ENCODE data around the gene TBC1D5.
"Not testable (repeated sequence)": the region's sequence is repeated elsewhere in the genome, so short reads cannot be mapped to it uniquely, and the experiment has no call there.

Gene TBC1D5

GRCh38 chr3:17546500-17547255 is 195.8 kb downstream of the TBC1D5 start:
- DNase-seq (ENCODE audit: insufficient read length, low spot score), result no peak
- TF ChIP-seq PAX5 (IDR thresholded peaks at IDR 0.05; ENCODE audit: insufficient read depth, low read length, severe bottlenecking), result no peak
- no peak for TF ChIP-seq POLR2A (IDR thresholded peaks at IDR 0.05; ENCODE audit: low read depth, low read length)
- no peak for TF ChIP-seq POLR2AphosphoS5 (IDR thresholded peaks at IDR 0.05; ENCODE audit: low read depth, low read length)
- no peak for TF ChIP-seq POU2F2 (IDR thresholded peaks at IDR 0.05; ENCODE audit: low read depth, low read length)
- no peak for TF ChIP-seq TAF1 (IDR thresholded peaks at IDR 0.05; ENCODE audit: low read depth, low read length)
- no peak for TF ChIP-seq SPI1 (IDR thresholded peaks at IDR 0.05; ENCODE audit: low read depth, low read length)
- no peak for FAIRE-seq

DNA sequence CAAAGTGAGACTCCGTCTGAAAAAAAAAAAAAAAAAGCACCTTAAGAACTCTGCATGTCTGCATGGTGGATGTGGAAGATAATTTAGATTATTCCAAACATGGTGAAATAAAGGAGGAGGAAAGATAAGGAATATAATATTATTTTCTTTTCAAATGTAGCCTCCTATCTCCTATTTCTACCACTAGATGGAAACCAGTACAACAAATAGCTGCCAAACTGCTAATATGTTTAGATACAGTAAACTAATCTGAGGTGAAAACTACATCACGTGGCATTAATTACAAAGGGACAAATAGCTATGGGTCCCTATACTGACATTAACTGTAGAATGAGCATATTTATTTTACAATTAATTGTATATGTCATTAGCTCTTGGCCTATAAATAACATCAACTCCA is 197.8 kb downstream of the TBC1D5 start:
- DNase-seq (ENCODE audit: insufficient read length, low spot score) (no peak), FAIRE-seq (no peak)
- TF ChIP-seq POU2F2 (IDR thresholded peaks at IDR 0.05; ENCODE audit: low read depth, low read length), result no peak
- no peak for TF ChIP-seq SPI1 (IDR thresholded peaks at IDR 0.05; ENCODE audit: low read depth, low read length)
- TF ChIP-seq PAX5 (IDR thresholded peaks at IDR 0.05; ENCODE audit: insufficient read depth, low read length, severe bottlenecking), result no peak
- no peak for TF ChIP-seq POLR2AphosphoS5 (IDR thresholded peaks at IDR 0.05; ENCODE audit: low read depth, low read length)
- TF ChIP-seq TAF1 (IDR thresholded peaks at IDR 0.05; ENCODE audit: low read depth, low read length), result no peak
- TF ChIP-seq POLR2A (IDR thresholded peaks at IDR 0.05; ENCODE audit: low read depth, low read length), result no peak

DNA sequence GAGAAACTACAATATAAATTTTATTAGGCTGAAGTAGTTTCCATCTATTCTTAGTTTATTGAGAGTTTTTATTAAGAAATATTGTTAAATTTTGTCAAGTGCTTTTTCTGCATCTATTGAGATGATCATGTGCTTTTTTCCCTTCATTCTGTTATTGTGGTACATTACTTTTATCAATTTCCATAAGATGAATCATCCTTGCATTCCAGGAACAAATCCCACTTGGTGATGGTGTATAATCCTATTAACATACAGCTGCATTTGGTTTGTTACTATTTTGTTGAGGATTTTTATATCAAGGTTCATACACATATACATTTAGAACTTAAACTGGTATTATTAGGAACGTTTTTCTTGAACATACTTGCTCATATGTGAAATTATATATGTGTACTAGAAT is 199.8 kb downstream of the TBC1D5 start:
- DNase-seq (ENCODE audit: insufficient read length, low spot score) (no peak), FAIRE-seq (no peak)
- TF ChIP-seq POLR2A (IDR thresholded peaks at IDR 0.05; ENCODE audit: low read depth, low read length) (no peak), POU2F2 (IDR thresholded peaks at IDR 0.05; ENCODE audit: low read depth, low read length) (no peak), POLR2AphosphoS5 (IDR thresholded peaks at IDR 0.05; ENCODE audit: low read depth, low read length) (no peak), SPI1 (IDR thresholded peaks at IDR 0.05; ENCODE audit: low read depth, low read length) (no peak), TAF1 (IDR thresholded peaks at IDR 0.05; ENCODE audit: low read depth, low read length) (no peak), PAX5 (IDR thresholded peaks at IDR 0.05; ENCODE audit: insufficient read depth, low read length, severe bottlenecking) (no peak)

GRCh38 chr3:17539436-17539835 is 203.0 kb downstream of the TBC1D5 start:
- no peak for FAIRE-seq
- no peak for TF ChIP-seq POU2F2 (IDR thresholded peaks at IDR 0.05; ENCODE audit: low read depth, low read length)

GRCh38 chr3:17535274-17535673 is 207.2 kb downstream of the TBC1D5 start:
- no peak for FAIRE-seq
- TF ChIP-seq POU2F2 (IDR thresholded peaks at IDR 0.05; ENCODE audit: low read depth, low read length) (no peak), TAF1 (IDR thresholded peaks at IDR 0.05; ENCODE audit: low read depth, low read length) (no peak), POLR2AphosphoS5 (IDR thresholded peaks at IDR 0.05; ENCODE audit: low read depth, low read length) (no peak), POLR2A (IDR thresholded peaks at IDR 0.05; ENCODE audit: low read depth, low read length) (no peak), PAX5 (IDR thresholded peaks at IDR 0.05; ENCODE audit: insufficient read depth, low read length, severe bottlenecking) (no peak), SPI1 (IDR thresholded peaks at IDR 0.05; ENCODE audit: low read depth, low read length) (no peak)
- DNase-seq (ENCODE audit: insufficient read length, low spot score), result no peak

More at GRCh38 chr3:17539436-17539835, 203.0 kb downstream of the TBC1D5 start:
- DNase-seq (ENCODE audit: insufficient read length, low spot score), result no peak

DNA sequence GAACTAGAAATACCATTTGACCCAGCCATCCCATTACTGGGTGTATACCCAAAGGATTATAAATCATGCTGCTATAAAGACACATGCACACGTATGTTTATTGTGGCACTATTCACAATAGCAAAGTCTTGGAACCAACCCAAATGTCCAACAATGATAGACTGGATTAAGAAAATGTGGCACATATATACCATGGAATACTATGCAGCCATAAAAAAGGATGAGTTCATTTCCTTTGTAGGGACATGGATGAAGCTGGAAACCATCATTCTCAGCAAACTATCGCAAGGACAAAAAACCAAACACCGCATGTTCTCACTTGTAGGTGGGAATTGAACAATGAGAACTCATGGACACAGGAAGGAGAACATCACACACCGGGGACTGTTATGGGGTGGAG is 210.0 kb downstream of the TBC1D5 start:
- FAIRE-seq; DNase-seq (ENCODE audit: insufficient read length, low spot score): not testable (repeated sequence)

- FAIRE-seq, result no peak
- TF ChIP-seq PAX5 (IDR thresholded peaks at IDR 0.05; ENCODE audit: insufficient read depth, low read length, severe bottlenecking), result no peak
- no peak for TF ChIP-seq SPI1 (IDR thresholded peaks at IDR 0.05; ENCODE audit: low read depth, low read length)
- TF ChIP-seq POLR2A (IDR thresholded peaks at IDR 0.05; ENCODE audit: low read depth, low read length), result no peak
- TF ChIP-seq TAF1 (IDR thresholded peaks at IDR 0.05; ENCODE audit: low read depth, low read length), result no peak
- TF ChIP-seq POLR2AphosphoS5 (IDR thresholded peaks at IDR 0.05; ENCODE audit: low read depth, low read length), result no peak
- TF ChIP-seq POU2F2 (IDR thresholded peaks at IDR 0.05; ENCODE audit: low read depth, low read length), result no peak
- no peak for DNase-seq (ENCODE audit: insufficient read length, low spot score)
Observed at GRCh38 chr3:17529677-17530076, 212.8 kb downstream of the TBC1D5 start.

DNA sequence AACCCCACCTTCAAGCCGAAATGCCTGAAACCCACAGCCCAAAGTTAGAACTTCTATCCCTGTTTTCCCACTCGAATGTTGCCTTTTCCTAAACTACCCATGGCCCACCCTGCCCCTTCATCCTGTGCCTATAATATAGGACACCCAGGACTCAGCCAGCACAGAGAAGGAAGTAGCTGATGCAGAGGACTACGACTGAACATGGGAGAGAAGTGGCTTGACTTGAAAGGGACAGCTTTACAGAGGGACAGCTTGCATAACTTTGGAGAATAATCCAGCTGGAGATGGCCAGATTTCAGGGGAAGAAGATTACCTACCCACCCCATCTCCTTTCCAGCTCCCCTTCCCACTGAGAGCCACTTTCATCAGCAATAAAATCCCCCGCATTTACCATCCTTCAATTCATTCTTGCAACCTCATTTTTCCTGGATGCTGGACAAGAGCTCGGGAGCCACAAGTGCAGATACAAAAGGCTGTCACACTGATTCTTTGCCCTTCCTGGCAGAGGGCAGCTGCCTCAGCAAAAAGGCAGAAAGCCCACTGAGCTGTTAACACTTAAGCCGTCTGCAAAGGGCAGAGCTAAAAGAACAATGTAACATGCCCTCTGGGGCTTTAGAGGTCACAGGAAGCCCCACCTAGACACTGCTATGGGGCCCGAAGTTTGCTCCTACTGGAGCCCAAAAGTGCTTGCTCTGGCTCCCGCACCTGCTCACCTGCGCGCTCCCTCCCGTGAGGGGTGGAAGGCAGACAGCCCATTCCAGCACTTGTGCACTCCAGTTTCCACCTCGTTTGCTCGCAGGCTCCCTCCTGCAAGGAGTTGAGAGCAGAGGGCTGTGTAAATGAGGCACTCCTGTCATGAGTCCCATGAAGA is 224.0 kb downstream of the TBC1D5 start:
- DNase-seq (ENCODE audit: insufficient read length, low spot score) (no peak), FAIRE-seq (no peak)
- TF ChIP-seq PAX5 (IDR thresholded peaks at IDR 0.05; ENCODE audit: insufficient read depth, low read length, severe bottlenecking) (no peak), POU2F2 (IDR thresholded peaks at IDR 0.05; ENCODE audit: low read depth, low read length) (no peak), TAF1 (IDR thresholded peaks at IDR 0.05; ENCODE audit: low read depth, low read length) (no peak), POLR2AphosphoS5 (IDR thresholded peaks at IDR 0.05; ENCODE audit: low read depth, low read length) (no peak), SPI1 (IDR thresholded peaks at IDR 0.05; ENCODE audit: low read depth, low read length) (no peak), POLR2A (IDR thresholded peaks at IDR 0.05; ENCODE audit: low read depth, low read length) (no peak)

- FAIRE-seq, result peak; percentile 28
- TF ChIP-seq POLR2A (IDR thresholded peaks at IDR 0.05; ENCODE audit: low read depth, low read length) (no peak), TAF1 (IDR thresholded peaks at IDR 0.05; ENCODE audit: low read depth, low read length) (no peak), POLR2AphosphoS5 (IDR thresholded peaks at IDR 0.05; ENCODE audit: low read depth, low read length) (no peak), POU2F2 (IDR thresholded peaks at IDR 0.05; ENCODE audit: low read depth, low read length) (no peak), PAX5 (IDR thresholded peaks at IDR 0.05; ENCODE audit: insufficient read depth, low read length, severe bottlenecking) (no peak), SPI1 (IDR thresholded peaks at IDR 0.05; ENCODE audit: low read depth, low read length) (no peak)
- no peak for DNase-seq (ENCODE audit: insufficient read length, low spot score)
Observed at GRCh38 chr3:17515445-17516234, 226.8 kb downstream of the TBC1D5 start.
